Loucy (cell line): ENCODE measurements around the gene MICAL3.
"Not testable (repeated sequence)": the region's sequence is repeated elsewhere in the genome, so short reads cannot be mapped to it uniquely, and the experiment has no call there.

Experiments
- CTCF ChIP-seq: fragments of 200-600 bp; sonication (generic); conservative IDR thresholded peaks from 2 replicates; pipeline ENCODE4 v1.5.1; 2014; ENCODE audit warnings: mild to moderate bottlenecking, antibody characterized with exemption, low read length
- EZH2phosphoT487 ChIP-seq: fragments of 200-600 bp; IDR thresholded peaks from 2 replicates; pipeline ENCODE4 v1.6.1; 2018; ENCODE audit warnings: antibody characterized with exemption, mild to moderate bottlenecking, moderate library complexity, borderline replicate concordance

- TF ChIP-seq CTCF, EZH2phosphoT487: not testable (repeated sequence)
These were observed 39.3 kb downstream of the MICAL3 start for GRCh38 chr22:17985071-17985470.
